Loucy (cell line): ENCODE measurements around the gene SYNE2.

Experiments
- H2AFZ ChIP-seq: fragments of 200-600 bp; sonication (generic); 2 replicates; pipeline ENCODE4 v1.6.0; 2016; ENCODE audit warnings: antibody characterized with exemption, mild to moderate bottlenecking, low read length, moderate library complexity
- H3F3A ChIP-seq: fragments of 200-600 bp; 2 replicates; pipeline ENCODE4 v1.6.0; 2016; ENCODE audit warnings: antibody characterized with exemption, low read depth, mild to moderate bottlenecking
- H3K27me3 ChIP-seq: fragments of 200-600 bp; sonication (generic); 2 replicates; pipeline ENCODE4 v1.6.1; 2014; ENCODE audit warnings: low read length, mild to moderate bottlenecking; ENCODE audit not compliant: insufficient read depth, poor library complexity, severe bottlenecking
- H3K36me3 ChIP-seq: fragments of 200-600 bp; sonication (generic); 2 replicates; pipeline ENCODE4 v1.6.1; 2016; ENCODE audit warnings: low read length; ENCODE audit not compliant: insufficient read depth
- H3K4me1 ChIP-seq: fragments of 200-600 bp; sonication (generic); 2 replicates; pipeline ENCODE4 v1.5.1; 2014; ENCODE audit warnings: low read length, mild to moderate bottlenecking; ENCODE audit not compliant: insufficient read depth, poor library complexity, severe bottlenecking
- H3K4me2 ChIP-seq: fragments of 200-600 bp; sonication (generic); 2 replicates; pipeline ENCODE4 v1.6.0; 2014; ENCODE audit warnings: antibody characterized with exemption, low read length, low read depth, mild to moderate bottlenecking; ENCODE audit not compliant: poor library complexity, severe bottlenecking
- H3K4me3 ChIP-seq: fragments of 200-600 bp; sonication (generic); 2 replicates; pipeline ENCODE4 v1.5.1; 2014; ENCODE audit warnings: low read length, mild to moderate bottlenecking, mixed read lengths; ENCODE audit not compliant: poor library complexity, severe bottlenecking
- H3K79me2 ChIP-seq: fragments of 200-600 bp; sonication (generic); 2 replicates; pipeline ENCODE4 v1.6.1; 2014; ENCODE audit warnings: low read length; ENCODE audit not compliant: insufficient read depth
- H3K9ac ChIP-seq: fragments of 200-600 bp; sonication (generic); 2 replicates; pipeline ENCODE4 v1.6.0; 2014; ENCODE audit warnings: mild to moderate bottlenecking, low read depth, low read length, moderate library complexity; ENCODE audit not compliant: poor library complexity, severe bottlenecking
- H3K9me2 ChIP-seq: fragments of 200-600 bp; sonication (generic); replicated peaks from 2 replicates; pipeline ENCODE4 v1.6.1; 2016; ENCODE audit warnings: low read depth, low read length, mixed read lengths
- H3K9me3 ChIP-seq: fragments of 200-600 bp; sonication (generic); 2 replicates; pipeline ENCODE4 v1.6.1; 2014; ENCODE audit warnings: mild to moderate bottlenecking, antibody characterized with exemption, low read length, low read depth; ENCODE audit not compliant: insufficient read depth
- H4K20me1 ChIP-seq: fragments of 200-600 bp; sonication (generic); 2 replicates; pipeline ENCODE4 v1.6.0; 2014; ENCODE audit warnings: antibody characterized with exemption, low read length, mild to moderate bottlenecking; ENCODE audit not compliant: insufficient read depth, poor library complexity, severe bottlenecking
- EZH2phosphoT487 ChIP-seq: fragments of 200-600 bp; IDR thresholded peaks from 2 replicates; pipeline ENCODE4 v1.6.1; 2018; ENCODE audit warnings: antibody characterized with exemption, mild to moderate bottlenecking, moderate library complexity, borderline replicate concordance
- TF ChIP-seq, protein P1 (sequence below): fragments of 200-600 bp; sonication (generic); conservative IDR thresholded peaks from 2 replicates; pipeline ENCODE4 v1.5.1; 2014; ENCODE audit warnings: mild to moderate bottlenecking, antibody characterized with exemption, low read length

Gene SYNE2

DNA sequence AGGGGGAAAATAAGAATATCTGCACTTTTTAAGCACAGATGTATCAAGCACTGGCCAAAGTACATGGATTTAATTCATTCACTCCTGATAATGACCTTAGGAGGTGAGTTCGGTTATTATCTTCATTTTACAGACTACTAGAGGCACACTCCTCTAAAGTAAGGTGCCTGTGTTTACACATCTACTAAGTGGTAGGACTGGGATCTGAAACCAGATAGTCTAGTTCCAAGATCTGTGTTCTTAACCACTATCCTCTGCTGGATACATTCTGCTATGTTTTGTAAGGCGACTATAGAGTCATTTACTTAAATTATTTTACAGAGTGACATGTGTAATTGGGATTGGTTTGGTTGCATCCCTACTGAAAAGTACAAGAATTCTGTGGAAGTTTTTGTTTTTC is 266.1 kb downstream of the SYNE2 start:
- TF ChIP-seq EZH2phosphoT487, result no peak
- Histone ChIP-seq H3K4me2 (no peak overlapping the region), H3K36me3 (peaks cover 8% of the 10 kb centered on the region; the same call in 1 of the 2 replicates), H3K27me3 (no peaks in the 10 kb centered on the region), H4K20me1 (no peaks in the 10 kb centered on the region), H3K4me3 (no peak overlapping the region), H2AFZ (no peak overlapping the region), H3K79me2 (no peaks in the 10 kb centered on the region), H3K9ac (no peak overlapping the region), H3K4me1 (peaks cover 15% of the 10 kb centered on the region), H3F3A (no peaks in the 10 kb centered on the region), H3K9me2 (no peaks in the 10 kb centered on the region), H3K9me3 (no peaks in the 10 kb centered on the region)

DNA sequence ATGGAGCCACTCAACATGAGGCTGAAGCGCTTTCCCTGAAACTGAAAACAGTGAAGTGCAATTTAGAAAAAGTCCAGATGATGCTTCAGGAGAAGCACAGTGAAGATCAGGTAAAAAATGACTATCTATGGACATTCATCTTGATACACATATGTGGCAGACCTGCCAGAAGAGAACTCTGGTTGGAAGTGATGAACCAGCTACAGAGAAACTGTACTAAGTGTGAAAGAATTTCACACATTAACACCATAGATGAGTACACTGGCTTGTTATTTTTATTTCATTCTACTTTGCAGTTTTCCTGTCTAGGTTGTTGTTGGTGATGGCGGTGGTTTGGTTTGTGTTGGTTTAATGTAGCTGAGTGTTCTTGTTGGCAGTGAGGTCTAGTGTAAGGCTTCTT is 266.7 kb downstream of the SYNE2 start:
- no peaks in the 10 kb centered on the region for H4K20me1 ChIP-seq
- peaks cover 9% of the 10 kb centered on the region for H3K4me1 ChIP-seq
- H3K9me2 ChIP-seq, result no peaks in the 10 kb centered on the region
- no peak overlapping the region for H2AFZ ChIP-seq
- H3K4me3 ChIP-seq, result no peak overlapping the region
- no peaks in the 10 kb centered on the region for H3K27me3 ChIP-seq
- H3K79me2 ChIP-seq, result no peaks in the 10 kb centered on the region
- H3K9me3 ChIP-seq, result no peaks in the 10 kb centered on the region
- no peak overlapping the region for H3K9ac ChIP-seq
- peaks cover 8% of the 10 kb centered on the region; the same call in 1 of the 2 replicates for H3K36me3 ChIP-seq
- no peaks in the 10 kb centered on the region for H3F3A ChIP-seq
- no peak for TF ChIP-seq EZH2phosphoT487
- TF ChIP-seq, protein P1, sequence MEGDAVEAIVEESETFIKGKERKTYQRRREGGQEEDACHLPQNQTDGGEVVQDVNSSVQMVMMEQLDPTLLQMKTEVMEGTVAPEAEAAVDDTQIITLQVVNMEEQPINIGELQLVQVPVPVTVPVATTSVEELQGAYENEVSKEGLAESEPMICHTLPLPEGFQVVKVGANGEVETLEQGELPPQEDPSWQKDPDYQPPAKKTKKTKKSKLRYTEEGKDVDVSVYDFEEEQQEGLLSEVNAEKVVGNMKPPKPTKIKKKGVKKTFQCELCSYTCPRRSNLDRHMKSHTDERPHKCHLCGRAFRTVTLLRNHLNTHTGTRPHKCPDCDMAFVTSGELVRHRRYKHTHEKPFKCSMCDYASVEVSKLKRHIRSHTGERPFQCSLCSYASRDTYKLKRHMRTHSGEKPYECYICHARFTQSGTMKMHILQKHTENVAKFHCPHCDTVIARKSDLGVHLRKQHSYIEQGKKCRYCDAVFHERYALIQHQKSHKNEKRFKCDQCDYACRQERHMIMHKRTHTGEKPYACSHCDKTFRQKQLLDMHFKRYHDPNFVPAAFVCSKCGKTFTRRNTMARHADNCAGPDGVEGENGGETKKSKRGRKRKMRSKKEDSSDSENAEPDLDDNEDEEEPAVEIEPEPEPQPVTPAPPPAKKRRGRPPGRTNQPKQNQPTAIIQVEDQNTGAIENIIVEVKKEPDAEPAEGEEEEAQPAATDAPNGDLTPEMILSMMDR, result no peak
- H3K4me2 ChIP-seq, result no peak overlapping the region

DNA sequence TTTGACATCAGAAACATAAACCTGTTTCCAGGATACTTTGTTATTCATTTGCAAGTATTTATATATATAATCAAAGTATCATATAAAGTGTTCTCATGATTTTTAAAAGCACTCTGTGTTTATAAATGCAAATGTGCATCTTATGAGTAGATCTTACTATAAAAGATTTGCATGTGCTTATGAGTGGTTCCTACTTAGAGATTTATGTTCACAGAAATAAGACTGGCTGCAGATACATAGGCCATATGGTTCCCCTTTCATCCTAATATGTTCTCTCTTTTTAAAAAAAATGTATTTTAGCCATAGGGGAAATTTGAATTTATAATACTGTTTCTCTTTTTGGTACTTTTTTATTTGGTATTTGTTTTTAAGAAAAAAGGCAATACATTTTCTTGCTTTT is 267.2 kb downstream of the SYNE2 start:
- Histone ChIP-seq H3F3A (no peaks in the 10 kb centered on the region), H3K36me3 (peaks cover 8% of the 10 kb centered on the region; the same call in 1 of the 2 replicates), H3K4me3 (no peak overlapping the region), H3K4me2 (no peak overlapping the region), H3K4me1 (peaks cover 4% of the 10 kb centered on the region), H3K27me3 (no peaks in the 10 kb centered on the region), H3K9me2 (no peaks in the 10 kb centered on the region), H2AFZ (no peak overlapping the region), H3K9me3 (no peaks in the 10 kb centered on the region), H3K9ac (no peak overlapping the region), H3K79me2 (no peaks in the 10 kb centered on the region), H4K20me1 (no peaks in the 10 kb centered on the region)
- no peak for TF ChIP-seq EZH2phosphoT487
- TF ChIP-seq, protein P1, result no peak

DNA sequence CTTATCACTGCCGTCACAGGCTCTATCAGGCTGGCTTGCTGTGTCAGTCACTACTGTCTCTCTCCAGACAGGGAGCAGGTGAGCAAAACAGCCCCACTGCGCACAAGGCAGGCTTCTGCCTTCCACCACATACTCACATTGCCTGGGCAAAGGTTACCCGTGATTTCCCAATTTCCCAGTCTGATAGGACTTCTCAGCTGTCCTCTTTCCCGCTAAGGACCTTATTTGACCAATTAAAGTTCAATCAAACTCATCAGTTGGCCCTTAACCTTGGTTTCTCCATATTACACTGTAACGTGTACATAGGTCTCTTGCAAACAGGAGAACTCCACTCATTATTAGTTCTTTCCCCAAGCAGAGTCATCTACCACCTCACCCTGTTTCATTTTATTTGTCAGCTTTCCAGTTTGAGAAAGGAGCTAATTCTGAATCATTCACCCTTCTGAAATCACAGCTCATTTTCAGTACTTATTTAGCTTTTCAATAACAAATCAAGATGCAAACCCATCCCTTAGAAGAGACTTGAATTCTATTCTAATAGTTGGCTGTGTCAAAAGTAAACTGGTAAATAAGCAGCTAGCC is 270.5 kb downstream of the SYNE2 start:
- H3K4me1 ChIP-seq, result no peaks in the 10 kb centered on the region
- H3K9me3 ChIP-seq, result no peaks in the 10 kb centered on the region
- no peak overlapping the region for H3K4me3 ChIP-seq
- no peaks in the 10 kb centered on the region for H3K9me2 ChIP-seq
- no peak for TF ChIP-seq EZH2phosphoT487
- TF ChIP-seq, protein P1, result no peak
- H4K20me1 ChIP-seq, result no peaks in the 10 kb centered on the region
- H2AFZ ChIP-seq, result no peak overlapping the region
- H3K79me2 ChIP-seq, result no peaks in the 10 kb centered on the region
- H3K27me3 ChIP-seq, result no peaks in the 10 kb centered on the region
- H3K36me3 ChIP-seq, result peaks cover 14% of the 10 kb centered on the region; the same call in 1 of the 2 replicates
- no peaks in the 10 kb centered on the region for H3F3A ChIP-seq
- H3K4me2 ChIP-seq, result no peak overlapping the region
- no peak overlapping the region for H3K9ac ChIP-seq
